ENCODE results near the gene ANKZF1. TPM values are rescaled to one million over a fixed set of nuclear protein-coding genes. Genes with fewer than 3 reads are reported as not detected.

ANKZF1 gene
- total RNA-seq, 1 donor from 2014 or later: 64.3 TPM

GRCh38 chr2:219228041-219228910 is 1.3 kb upstream of the ANKZF1 start:
- H3K27me3 Mint-ChIP-seq: no peaks in the 10 kb centered on the region
- peak overlapping the region; percentile 70 for H3K4me3 Mint-ChIP-seq (ENCODE audit: low read depth)
- H3K9me3 Mint-ChIP-seq (ENCODE audit: low read depth): no peaks in the 10 kb centered on the region
- no peak for DNase-seq (ENCODE audit: low spot score, unreplicated experiment)
- TF ChIP-seq, protein P1, sequence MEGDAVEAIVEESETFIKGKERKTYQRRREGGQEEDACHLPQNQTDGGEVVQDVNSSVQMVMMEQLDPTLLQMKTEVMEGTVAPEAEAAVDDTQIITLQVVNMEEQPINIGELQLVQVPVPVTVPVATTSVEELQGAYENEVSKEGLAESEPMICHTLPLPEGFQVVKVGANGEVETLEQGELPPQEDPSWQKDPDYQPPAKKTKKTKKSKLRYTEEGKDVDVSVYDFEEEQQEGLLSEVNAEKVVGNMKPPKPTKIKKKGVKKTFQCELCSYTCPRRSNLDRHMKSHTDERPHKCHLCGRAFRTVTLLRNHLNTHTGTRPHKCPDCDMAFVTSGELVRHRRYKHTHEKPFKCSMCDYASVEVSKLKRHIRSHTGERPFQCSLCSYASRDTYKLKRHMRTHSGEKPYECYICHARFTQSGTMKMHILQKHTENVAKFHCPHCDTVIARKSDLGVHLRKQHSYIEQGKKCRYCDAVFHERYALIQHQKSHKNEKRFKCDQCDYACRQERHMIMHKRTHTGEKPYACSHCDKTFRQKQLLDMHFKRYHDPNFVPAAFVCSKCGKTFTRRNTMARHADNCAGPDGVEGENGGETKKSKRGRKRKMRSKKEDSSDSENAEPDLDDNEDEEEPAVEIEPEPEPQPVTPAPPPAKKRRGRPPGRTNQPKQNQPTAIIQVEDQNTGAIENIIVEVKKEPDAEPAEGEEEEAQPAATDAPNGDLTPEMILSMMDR (IDR thresholded peaks at IDR 0.05; ENCODE audit: unreplicated experiment): no peak
- H3K36me3 Mint-ChIP-seq (ENCODE audit: insufficient read depth): peaks cover 13% of the 10 kb centered on the region
- peak overlapping the region; percentile 78 for H3K27ac Mint-ChIP-seq
- H3K4me1 Mint-ChIP-seq (ENCODE audit: low read depth): peaks cover 18% of the 10 kb centered on the region

DNA sequence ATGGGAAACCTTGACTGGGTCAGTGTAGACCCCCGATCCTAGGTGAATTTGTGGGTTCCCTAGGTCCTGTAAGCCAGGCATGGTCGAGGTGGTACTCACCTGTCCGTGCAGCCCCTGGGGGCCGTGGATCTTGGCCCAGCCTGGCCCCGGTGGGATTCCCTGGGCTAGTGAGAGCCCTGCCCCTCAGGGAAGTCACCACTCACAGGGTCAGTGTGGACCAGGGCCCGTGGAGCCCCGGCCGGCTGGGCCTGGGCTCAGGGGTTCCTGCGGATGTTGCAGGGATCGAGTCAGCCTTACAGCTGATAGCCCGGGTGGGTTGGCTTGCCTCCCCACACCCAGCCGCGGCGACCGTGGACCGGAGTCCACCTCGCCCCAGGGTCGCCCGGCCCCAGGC is 698 bp upstream of the ANKZF1 start:
- H3K36me3 Mint-ChIP-seq (ENCODE audit: insufficient read depth): peaks cover 12% of the 10 kb centered on the region
- H3K4me1 Mint-ChIP-seq (ENCODE audit: low read depth): peaks cover 18% of the 10 kb centered on the region
- peak overlapping the region; percentile 70 for H3K4me3 Mint-ChIP-seq (ENCODE audit: low read depth)
- H3K27me3 Mint-ChIP-seq: no peaks in the 10 kb centered on the region
- no peak overlapping the region for H3K27ac Mint-ChIP-seq
- no peak for DNase-seq (ENCODE audit: low spot score, unreplicated experiment)
- TF ChIP-seq, protein P1 (IDR thresholded peaks at IDR 0.05; ENCODE audit: unreplicated experiment): no peak
- no peaks in the 10 kb centered on the region for H3K9me3 Mint-ChIP-seq (ENCODE audit: low read depth)

GRCh38 chr2:219230059-219230540 is 494 bp downstream of the ANKZF1 start:
- TF ChIP-seq, protein P1 (IDR thresholded peaks at IDR 0.05; ENCODE audit: unreplicated experiment): no peak
- DNase-seq (ENCODE audit: low spot score, unreplicated experiment): no peak
- Mint-ChIP-seq H3K27ac (peak overlapping the region; percentile 99), H3K4me1 (ENCODE audit: low read depth) (peaks cover 18% of the 10 kb centered on the region), H3K4me3 (ENCODE audit: low read depth) (peak overlapping the region; percentile 98), H3K27me3 (no peaks in the 10 kb centered on the region), H3K9me3 (ENCODE audit: low read depth) (no peaks in the 10 kb centered on the region), H3K36me3 (ENCODE audit: insufficient read depth) (peaks cover 14% of the 10 kb centered on the region)

- H3K4me1 Mint-ChIP-seq (ENCODE audit: low read depth): peaks cover 9% of the 10 kb centered on the region
- H3K36me3 Mint-ChIP-seq (ENCODE audit: insufficient read depth): peaks cover 21% of the 10 kb centered on the region
- H3K27ac Mint-ChIP-seq: no peak overlapping the region
- H3K4me3 Mint-ChIP-seq (ENCODE audit: low read depth): no peak overlapping the region
- TF ChIP-seq, protein P1 (IDR thresholded peaks at IDR 0.05; ENCODE audit: unreplicated experiment): no peak
- H3K27me3 Mint-ChIP-seq: no peaks in the 10 kb centered on the region
- DNase-seq (ENCODE audit: low spot score, unreplicated experiment): no peak
- no peaks in the 10 kb centered on the region for H3K9me3 Mint-ChIP-seq (ENCODE audit: low read depth)
Measured at GRCh38 chr2:219234331-219234730, 4.7 kb downstream of the ANKZF1 start.

GRCh38 chr2:219243291-219243761 is 13.7 kb downstream of the ANKZF1 start:
- H3K27me3 Mint-ChIP-seq: no peaks in the 10 kb centered on the region
- no peak for DNase-seq (ENCODE audit: low spot score, unreplicated experiment)
- no peaks in the 10 kb centered on the region for H3K9me3 Mint-ChIP-seq (ENCODE audit: low read depth)
- peak overlapping the region; percentile 47 for H3K4me3 Mint-ChIP-seq (ENCODE audit: low read depth)
- H3K27ac Mint-ChIP-seq: peak overlapping the region; percentile 41
- H3K4me1 Mint-ChIP-seq (ENCODE audit: low read depth): peaks cover 8% of the 10 kb centered on the region
- H3K36me3 Mint-ChIP-seq (ENCODE audit: insufficient read depth): no peaks in the 10 kb centered on the region
- TF ChIP-seq, protein P1 (IDR thresholded peaks at IDR 0.05; ENCODE audit: unreplicated experiment): no peak

Measured in progenitor cell of endocrine pancreas (in vitro differentiated cells).